GM12801 (cell line): ENCODE data around the gene HEXD.

Experiments
- TF ChIP-seq, protein P1 (sequence below): IDR thresholded peaks from one replicate; pipeline ENCODE4 v1.5.1; 2011; ENCODE audit warnings: control low read depth; ENCODE audit not compliant: insufficient read length; ENCODE audit errors: extremely low read depth

The HEXD gene

DNA sequence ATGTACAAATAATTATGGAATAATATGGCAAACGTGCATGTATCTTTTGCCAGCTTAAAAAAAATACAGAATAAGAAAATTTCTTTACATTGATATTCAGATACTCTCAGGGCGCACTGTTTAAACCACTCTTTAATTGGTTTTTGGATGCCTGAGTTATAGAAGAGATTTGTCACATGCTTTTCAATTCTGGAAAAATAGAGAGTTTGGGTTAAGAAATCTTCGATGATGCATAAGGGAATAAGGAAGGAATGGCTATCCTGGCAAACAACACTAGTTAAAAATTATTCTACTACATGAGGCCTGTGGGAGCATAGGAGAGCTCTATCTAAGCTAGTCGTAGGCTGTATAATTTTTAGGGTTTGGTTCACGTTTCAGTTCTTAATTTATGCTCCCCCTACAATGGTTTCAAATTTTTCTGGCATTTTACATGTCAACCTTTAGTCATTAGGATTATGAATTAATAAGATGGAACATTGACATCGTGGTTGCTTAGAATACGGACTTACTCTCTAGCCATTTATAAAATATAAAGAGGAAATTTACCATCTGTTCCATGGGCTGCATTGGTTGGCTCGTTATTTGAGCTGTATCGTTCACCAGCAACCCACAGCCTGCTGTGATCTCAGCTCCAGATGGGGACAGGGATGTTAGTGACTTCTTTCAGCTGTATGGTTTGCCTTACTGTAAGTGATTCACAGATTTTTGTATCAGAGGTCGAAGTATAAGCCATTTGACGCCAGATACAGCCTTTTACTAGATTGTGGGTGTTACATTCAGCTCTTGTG, 56.3 kb downstream of the HEXD start:
- TF ChIP-seq, protein P1, sequence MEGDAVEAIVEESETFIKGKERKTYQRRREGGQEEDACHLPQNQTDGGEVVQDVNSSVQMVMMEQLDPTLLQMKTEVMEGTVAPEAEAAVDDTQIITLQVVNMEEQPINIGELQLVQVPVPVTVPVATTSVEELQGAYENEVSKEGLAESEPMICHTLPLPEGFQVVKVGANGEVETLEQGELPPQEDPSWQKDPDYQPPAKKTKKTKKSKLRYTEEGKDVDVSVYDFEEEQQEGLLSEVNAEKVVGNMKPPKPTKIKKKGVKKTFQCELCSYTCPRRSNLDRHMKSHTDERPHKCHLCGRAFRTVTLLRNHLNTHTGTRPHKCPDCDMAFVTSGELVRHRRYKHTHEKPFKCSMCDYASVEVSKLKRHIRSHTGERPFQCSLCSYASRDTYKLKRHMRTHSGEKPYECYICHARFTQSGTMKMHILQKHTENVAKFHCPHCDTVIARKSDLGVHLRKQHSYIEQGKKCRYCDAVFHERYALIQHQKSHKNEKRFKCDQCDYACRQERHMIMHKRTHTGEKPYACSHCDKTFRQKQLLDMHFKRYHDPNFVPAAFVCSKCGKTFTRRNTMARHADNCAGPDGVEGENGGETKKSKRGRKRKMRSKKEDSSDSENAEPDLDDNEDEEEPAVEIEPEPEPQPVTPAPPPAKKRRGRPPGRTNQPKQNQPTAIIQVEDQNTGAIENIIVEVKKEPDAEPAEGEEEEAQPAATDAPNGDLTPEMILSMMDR = no peak

- TF ChIP-seq, protein P1 = no peak
Observed at GRCh38 chr17:82475458-82475857, 57.3 kb downstream of the HEXD start.

- TF ChIP-seq, protein P1 = no peak
Observed at GRCh38 chr17:82477934-82478333, 59.8 kb downstream of the HEXD start.

DNA sequence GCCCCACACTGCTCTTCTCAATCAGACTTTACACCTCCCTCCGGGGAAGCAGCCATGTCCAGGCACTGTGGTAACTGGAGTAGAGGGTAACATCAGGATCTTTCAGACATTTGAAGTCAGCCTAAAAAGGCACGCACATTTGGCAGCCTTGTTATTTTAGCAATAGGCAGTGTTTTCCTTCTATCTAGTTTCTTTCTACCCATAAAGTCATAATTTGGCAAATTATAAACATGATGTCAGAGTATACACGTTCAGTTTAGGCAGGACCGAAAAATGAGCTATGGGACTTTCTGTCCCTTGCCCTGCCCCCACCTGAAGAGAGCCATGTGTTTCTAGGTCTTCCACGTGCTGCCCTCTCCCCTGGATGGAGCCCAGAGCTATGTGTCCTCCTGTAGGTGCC, 61.5 kb downstream of the HEXD start:
- TF ChIP-seq, protein P1 = no peak

GRCh38 chr17:82480318-82480717, 62.2 kb downstream of the HEXD start:
- TF ChIP-seq, protein P1 = no peak

DNA sequence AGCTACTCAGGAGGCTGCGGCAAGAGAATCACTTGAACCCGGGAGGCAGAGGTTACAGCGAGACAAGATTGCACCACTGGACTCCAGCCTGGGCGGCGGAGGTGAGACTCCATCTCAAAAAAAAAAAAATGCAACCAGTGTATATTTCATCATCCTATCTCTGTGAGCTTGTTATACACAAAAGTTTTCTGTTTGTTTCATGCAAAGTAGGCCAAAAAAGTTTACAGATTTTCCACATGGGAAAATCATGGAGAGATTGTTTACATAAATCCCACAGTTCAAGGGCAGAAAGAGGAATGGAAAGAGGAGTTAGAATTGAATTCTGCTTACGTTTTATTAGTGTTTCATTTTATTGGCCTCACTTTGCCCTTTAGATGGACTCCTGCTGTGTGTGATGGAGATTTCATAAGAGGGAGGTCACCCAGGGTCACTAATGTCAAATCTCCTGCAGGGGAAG, 65.1 kb downstream of the HEXD start:
- TF ChIP-seq, protein P1 = no peak

DNA sequence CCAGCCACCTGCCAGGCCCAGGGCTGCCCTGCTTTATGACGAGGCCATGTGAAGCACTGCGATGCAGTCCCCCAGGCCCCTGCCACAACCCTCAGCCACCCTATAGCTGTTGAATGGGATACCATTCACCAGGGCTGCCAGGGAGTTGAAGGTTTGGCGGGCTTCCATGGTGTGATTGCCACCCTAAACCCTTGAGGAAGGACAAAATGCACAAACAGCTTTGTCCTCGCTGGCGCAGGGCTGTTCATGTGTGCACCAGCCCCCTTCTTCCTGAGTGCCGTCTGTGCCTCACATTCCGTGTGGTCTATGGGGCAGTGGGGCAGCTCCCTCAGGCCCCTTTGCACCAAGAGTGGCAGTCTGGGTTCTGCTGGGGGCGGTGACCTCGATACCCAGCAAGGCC, 65.7 kb downstream of the HEXD start:
- TF ChIP-seq, protein P1 = no peak
